ENCODE data around the gene GSTM4. TPM values are rescaled to one million over a fixed set of nuclear protein-coding genes. Genes with fewer than 3 reads are reported as not detected.
A peak's percentile ranks its signal among the peaks of the same experiment; 100 is the strongest.

Gene GSTM4
- polyA plus RNA-seq, 3 donors = 57.8 to 63.2 (median 62.2) TPM

DNA sequence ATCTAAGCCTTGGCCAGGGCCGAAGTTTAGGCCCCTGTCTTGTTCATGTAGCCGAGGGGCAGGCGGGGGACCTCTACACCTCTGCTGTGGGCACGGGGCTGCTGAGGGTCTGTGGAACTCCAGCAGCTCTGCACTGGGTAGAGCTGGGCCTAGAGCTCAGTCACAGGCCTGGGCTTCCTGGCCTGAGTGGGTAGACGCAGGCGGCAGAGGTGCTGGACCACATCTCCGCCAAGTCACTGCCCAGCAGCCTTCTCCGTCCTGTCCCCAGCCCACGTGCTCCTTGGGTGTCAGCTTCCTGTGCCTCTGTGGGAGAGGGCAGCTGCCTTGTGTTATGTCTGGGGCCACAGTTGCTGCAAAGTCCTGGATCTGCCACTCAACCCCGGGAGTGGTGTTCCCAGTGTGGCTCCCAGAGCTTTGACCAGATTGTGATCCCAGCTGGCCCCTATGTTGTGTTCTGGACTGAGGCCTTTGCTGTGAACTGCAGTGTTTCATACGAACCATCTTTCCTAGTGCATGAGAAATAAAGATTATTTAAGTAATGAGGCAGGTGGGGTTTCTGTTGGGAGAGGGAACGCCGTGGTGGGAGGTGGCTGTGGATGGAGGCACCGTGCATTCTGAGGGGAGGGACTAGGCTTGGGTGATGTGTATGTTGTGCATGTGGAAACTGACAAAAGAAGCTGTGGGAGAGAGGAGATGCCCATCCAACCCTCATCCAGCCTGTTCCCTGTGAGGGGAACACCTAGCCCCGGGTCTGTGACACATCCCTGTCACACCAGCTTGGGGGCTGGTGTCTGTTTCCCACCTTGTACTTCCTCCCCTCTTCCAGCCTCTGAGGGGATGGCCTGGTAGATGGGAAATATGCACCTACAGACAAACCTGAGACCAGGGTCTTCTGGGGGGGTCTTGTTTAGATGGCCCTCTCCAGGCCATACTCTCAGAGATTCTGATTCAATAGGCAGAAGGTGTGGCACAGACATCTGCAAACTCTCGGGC is 24.1 kb upstream of the GSTM4 start:
- no peak for DNase-seq (ENCODE audit: extremely low read depth in 1 of 11, low read depth in 9 of 11, low spot score in 4 of 11)

DNA sequence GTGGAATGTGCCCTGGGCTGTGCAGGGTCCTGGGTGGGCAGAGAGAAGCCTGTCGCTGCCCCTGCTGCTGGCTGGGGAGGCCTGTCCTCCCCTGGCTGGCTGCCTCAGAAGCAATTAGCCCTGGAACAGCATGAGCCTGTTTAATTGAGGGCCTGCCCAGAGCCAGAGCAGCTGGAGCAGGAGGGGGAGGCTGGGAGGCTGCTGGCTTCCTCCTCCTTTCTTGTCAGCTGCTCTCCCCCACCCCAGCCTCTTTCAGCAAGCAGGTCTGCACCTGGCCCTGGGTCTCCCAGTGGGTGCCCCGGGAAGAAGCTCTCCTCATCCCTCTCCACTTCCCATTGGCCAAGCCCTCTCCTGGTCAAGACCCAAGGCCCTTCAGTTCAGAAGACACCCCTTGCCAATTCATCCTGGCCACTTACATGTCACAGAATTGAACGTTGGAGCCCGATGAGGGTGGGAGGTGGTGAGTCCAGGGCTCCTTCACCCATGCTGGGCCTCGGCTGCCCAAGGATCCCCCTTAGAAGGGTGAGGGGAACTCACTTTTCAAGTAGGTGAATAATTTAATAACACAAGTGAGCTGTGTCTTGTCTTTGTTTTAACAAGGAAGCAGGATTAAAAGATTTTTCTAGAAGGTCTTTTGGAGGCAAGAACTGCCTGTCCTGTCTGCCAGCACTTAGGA is 23.1 kb upstream of the GSTM4 start:
- no peak for DNase-seq (ENCODE audit: extremely low read depth in 1 of 11, low read depth in 9 of 11, low spot score in 4 of 11)

DNA sequence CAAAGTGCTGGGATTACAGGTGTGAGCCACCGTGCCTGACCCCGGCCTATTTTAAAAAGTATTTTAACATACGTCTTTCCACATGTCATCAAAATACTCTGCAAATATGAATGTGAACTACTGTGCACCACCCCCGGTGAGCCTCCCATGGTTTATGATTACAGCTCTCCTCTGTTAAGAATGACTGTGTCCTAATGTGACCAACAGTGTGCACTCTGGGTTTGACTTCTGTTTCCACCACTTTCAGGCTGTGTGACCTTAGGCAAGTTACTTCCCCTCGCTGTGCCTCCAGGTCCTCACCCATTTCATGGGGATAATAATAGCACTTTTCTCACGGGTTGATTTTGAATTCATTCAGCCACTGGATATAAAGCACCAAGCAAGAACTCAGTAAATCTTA is 21.6 kb upstream of the GSTM4 start:
- no peak for DNase-seq (ENCODE audit: extremely low read depth in 1 of 11, low read depth in 9 of 11, low spot score in 4 of 11)

DNA sequence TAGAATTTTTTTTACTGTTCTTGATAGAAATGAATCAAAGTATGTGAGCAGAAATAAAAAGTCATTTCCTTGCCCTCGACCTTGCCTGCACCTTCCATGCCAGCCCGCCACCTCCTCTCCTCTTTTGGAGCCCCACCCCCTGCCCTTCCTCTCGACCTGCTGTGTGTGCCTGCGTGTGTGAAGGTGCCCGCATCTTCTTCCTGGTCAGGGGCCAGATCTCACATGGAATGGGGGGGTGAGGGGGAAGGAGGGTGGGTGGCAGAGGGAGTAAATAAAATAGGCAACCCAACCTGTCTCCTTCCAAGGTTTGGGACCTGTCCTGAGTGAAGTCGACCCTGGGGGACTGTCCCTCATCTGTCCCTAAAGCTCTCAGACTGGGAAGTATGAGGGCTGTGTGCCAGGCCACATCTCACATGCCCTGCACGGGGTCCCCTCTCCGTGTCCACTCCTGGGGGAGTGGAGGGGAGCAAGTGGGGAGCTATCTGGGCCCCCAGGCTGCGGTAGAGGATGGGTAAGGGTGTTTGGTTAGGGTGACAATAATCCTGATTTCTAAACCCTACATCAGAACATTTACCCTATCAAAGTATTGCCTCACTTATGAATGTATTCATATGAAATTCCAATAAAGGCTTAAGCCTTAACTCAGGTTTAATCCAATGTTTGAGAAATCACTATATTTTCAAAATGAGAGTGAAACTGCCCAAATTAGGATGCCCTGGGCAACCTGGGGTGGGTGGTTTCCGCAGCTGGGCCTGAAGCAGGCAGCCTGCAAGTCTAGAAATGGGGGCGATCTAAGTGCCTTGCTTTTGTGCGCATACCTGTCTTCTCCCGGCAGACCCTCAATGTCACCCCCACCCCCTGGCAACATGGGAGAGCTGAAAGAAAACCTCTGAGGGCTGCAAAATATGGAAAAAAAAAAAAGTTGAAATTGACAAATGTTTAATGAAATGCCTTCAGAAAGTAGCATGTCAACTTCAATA is 20.8 kb upstream of the GSTM4 start:
- no peak for DNase-seq (ENCODE audit: extremely low read depth in 1 of 11, low read depth in 9 of 11, low spot score in 4 of 11)

DNA sequence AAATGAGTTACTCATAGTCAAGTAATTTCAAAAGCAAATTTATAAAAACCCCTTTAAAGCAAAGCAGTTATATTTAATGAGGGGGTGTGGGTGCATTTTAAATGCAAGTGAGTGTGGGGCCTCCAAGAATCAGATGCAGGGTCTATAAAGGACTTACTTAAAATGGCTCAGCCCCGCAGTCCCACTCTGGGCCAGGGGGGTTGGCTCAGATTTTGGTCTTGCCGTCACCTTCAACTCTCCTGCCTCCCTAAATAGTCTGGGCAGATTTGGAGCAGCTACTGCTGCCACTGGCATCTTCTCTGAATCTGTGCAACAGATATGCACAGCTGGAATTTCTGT is 20.1 kb upstream of the GSTM4 start:
- no peak for DNase-seq (ENCODE audit: extremely low read depth in 1 of 11, low read depth in 9 of 11, low spot score in 4 of 11)

DNA sequence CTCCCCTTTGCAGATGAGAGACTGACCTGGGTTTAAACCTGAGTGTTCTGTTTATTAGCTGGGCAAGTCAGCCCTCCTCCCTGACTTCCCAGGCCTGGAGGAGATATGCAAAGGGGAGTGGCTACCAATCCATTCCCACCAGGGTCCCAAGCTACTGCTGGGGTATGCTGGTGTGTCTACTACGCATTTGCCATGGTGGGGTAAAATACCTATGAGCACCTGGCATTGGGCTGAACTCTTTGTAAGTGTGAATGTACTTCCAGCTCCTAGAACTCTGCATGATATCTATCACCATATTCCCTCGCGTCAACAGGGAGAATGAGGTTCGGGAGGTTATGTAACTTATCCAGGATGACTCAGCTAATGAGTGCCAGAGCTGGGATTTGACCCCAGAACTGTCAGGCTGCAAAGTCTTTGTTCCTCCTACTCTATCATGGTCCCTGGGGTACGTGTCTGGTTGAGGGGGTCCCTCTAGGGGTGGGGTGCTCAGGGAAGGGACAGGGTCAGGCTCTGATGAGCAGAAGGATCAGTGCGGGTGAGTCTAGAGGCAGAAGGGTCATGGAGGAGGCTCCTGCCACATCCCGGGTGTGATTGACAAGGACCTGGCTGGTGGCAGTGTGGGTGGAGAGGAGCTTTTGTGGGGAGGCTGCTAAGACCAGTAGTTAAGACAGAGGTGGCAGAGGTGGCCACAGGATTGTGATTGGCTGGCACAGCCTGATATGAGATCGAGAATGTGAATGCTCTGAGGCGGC is 19.5 kb upstream of the GSTM4 start:
- DNase-seq (ENCODE audit: extremely low read depth in 1 of 11, low read depth in 9 of 11, low spot score in 4 of 11) = no peak

DNA sequence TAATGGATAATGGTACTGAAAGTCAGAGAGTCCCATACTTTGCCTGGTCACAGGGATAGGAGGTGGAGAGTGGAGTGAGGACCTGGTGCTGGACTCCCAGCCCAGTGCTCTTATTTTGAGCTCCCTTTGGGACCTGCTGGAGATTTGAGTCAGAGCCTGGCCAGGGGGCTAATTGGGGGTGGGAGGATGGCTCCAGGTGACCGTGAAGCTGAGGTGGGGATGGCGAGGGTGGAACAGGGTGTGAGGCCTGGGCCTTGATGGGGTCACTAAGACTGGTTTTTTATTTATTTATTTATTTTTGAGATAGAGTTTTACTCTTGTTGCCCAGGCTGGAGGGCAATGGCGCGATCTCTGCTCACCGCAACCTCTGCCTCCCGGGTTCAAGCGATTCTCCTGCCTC is 18.5 kb upstream of the GSTM4 start:
- DNase-seq (ENCODE audit: extremely low read depth in 1 of 11, low read depth in 9 of 11, low spot score in 4 of 11) = no peak

DNA sequence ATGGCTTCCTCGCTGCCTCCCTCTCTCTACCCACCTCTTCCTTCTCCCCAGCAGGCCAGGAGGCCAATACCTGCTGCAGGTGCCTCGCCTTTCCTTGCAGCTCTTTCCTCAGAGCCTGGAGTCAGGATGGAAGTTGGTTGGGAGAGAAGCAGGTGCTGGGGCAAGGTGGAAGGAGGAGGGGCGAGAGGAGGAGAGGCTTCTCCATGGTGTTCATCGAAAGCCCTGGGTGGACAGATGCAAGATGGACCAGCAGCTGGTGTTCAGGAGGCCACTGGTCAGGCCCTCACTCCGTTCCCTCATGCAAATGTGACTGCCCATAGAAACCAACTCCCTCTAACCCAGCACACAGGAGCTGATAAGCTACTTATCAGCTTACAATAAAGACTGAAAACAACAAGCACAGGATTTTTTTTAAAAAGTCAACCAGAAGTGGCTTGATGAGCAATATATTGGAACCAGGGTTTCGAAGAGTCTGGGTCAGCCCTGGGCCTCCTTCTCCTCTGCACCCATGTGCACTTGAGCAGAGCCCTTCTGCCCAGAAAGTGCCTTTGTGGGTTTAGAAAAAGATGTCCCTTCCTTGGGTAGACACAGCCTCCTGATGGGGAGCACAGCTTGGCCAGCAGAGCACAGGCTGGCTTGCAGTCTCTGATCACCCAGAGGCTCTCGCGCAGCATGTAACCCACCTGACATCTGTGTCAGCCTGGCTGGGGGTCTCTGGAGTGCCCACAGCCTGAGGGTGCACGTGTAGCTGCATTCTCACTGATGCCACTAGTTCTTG is 16.6 kb upstream of the GSTM4 start:
- no peak for DNase-seq (ENCODE audit: extremely low read depth in 1 of 11, low read depth in 9 of 11, low spot score in 4 of 11)

DNA sequence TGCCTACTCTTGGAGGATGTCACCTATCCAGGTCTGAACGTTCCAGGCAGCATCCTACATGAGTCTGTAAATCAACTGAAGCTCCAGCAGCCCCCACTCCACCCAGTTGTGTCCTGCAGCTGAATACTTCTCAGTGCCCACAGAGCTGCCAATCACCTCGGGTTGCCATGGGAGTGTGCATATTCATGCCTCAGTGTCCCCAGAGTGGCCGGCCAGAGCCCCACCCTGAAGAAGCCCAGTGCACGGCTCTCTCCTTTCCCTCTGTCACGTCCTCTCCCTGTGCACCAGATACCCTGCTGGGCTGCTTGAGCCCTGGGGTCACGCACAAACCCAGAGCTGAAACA is 16.1 kb upstream of the GSTM4 start:
- no peak for DNase-seq (ENCODE audit: extremely low read depth in 1 of 11, low read depth in 9 of 11, low spot score in 4 of 11)

DNA sequence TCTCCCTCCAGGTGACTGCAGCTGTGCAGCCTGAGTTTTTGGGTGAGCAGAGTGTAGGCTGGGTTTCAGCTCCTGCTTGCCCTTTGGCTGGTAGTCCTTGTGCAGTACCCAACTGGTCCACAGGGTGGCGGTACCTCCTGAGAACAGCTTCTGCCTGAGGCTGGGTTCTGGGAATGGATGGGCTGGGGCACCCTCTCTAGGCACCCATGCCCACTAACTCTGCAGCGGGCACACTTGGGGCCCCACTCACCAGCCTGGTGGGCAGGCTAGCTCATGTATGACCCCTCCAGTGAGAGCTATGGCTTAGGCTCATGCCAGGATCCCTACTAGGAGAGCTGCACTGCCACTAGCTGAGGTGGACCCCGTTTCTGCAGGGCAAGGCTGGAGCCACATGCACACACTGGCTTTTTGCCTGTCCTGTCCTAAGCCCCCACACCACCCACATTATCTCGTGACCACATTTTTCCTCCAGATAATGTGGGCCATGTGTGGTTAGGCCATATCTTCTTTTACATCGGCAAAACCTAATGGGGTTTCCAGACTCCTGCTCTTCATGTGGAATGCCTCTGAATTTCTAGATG is 15.5 kb upstream of the GSTM4 start:
- DNase-seq (ENCODE audit: extremely low read depth in 1 of 11, low read depth in 9 of 11, low spot score in 4 of 11) = peak in 1 of 11 donors; percentile 45

DNA sequence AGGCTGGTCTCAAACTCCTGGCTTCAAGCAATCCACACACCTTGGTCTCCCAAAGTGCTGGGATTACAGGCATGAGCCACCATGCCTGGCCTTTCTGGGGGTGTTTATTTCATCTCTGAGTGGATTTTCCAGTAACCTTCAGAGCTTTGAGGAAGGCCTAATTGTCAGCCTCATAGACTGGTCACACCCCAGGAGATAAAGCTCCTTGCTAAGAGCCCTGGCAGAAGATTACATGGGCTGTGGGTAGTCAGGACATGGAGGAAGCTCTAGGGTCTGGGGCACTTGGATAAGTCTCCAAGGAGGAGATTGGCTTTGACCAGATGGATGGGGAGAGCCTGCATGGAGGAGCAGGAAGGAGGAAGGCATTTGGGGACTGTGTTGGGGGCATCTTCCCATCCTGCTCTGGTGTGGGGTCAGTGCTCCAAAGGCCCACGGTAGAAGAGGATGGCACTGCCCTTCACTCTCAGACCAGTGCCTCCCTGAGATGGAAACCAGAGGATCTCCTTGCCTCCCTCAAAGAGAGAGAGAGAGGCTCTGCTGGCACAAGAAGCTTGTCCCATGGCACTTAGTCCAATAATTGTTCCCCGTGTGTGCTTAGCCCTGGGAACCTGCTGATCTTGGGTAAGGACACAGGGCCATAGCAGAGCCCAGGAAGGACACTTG is 14.7 kb upstream of the GSTM4 start:
- no peak for DNase-seq (ENCODE audit: extremely low read depth in 1 of 11, low read depth in 9 of 11, low spot score in 4 of 11)

DNA sequence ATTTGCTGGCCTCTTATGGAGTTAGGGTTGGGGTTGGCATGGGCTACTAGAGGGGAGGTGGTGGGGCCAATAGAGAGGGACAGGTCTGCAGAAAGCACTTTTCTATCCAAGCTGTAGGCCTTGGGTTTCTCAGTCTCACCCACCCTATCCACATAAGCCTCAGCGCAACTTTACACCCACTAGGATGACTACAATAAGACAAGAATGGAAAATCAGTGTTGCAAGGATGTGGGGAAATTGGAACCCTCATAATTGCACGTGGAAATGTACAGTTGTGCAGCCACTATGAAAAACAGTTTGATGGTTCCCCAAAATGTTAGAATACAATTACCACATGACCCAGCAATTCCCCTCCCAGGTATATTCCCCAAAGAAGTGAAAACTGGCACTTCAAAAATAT is 14.0 kb upstream of the GSTM4 start:
- DNase-seq (ENCODE audit: extremely low read depth in 1 of 11, low read depth in 9 of 11, low spot score in 4 of 11) = no peak

DNA sequence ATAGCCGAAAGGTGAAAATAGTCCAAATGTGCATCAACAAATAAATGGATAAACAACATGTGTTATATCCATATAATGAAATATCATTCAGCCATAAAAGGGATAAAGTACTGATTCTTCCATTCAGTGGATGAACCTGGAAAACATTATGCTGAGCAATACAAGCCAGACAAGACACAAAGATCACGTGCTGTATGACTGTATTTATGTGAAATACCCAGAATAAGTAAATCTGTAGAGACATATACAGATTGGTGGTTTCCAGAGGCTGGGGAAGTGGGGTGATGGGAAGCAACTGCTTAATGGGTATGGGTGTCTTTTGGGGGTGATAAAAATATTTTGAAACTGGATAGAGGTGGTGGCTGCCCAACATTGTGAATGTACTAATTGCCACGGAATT is 13.3 kb upstream of the GSTM4 start:
- no peak for DNase-seq (ENCODE audit: extremely low read depth in 1 of 11, low read depth in 9 of 11, low spot score in 4 of 11)

DNA sequence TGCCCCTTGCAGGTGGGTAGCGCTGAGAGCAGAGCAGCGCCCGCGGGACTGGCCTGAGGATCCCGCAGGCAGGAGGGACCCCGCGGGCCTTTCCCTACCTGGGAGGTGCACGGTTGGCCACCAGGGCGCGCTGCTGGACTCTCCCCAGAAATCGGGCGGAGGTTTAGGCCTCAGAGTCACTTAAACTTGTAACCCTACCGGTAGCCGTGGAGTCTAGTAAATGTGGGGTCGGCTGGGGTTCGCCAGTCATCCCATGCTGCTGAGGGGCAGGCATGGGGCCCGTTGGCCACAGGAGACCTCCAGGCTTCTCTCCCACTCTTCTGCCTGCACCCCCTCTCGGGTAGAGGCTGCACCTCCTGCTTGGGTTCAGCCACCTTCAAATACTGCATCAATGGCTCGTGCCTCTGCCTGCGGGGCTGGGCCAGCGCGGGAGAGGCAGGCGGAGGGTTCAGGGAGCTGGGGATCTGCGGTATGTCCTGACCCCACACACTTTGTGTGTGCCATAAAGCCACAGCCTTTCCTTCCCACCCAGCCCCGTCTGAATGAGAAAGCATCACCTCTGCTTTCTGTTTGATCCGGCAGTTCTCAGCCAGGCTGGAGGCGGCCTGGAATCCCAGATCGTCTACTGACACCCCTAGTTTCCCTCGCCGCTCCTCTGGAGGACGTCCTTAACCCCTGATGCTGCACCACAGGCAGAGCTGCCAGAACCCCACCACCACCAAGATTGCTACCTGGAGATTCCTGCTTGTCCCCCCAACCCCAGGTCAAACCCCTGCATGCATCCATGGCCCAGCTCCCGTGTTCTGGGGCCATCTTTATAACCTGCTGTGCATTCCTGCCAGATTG is 12.3 kb upstream of the GSTM4 start:
- peak in 2 of 11 donors; percentile 62 to 74 for DNase-seq (ENCODE audit: extremely low read depth in 1 of 11, low read depth in 9 of 11, low spot score in 4 of 11)

DNA sequence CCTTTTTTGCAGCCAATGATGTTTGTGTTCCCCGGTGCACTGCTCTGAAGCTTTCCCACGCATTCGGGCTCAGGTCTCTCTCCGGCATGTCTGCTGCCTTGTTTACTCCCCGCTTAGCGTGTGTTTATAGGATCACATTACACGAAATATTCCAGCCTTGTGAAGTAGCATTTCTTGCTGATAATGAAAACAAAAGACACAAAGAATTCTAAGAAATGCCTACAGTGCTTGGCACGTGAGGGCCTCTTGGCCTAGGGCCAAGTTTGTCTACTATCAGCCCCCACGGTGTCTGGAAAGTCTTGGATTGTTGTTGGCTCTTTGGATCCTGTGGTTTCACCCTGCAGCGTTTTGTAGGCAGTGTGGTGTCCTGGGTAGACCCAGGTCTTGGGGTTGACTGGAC is 11.2 kb upstream of the GSTM4 start:
- no peak for DNase-seq (ENCODE audit: extremely low read depth in 1 of 11, low read depth in 9 of 11, low spot score in 4 of 11)

DNA sequence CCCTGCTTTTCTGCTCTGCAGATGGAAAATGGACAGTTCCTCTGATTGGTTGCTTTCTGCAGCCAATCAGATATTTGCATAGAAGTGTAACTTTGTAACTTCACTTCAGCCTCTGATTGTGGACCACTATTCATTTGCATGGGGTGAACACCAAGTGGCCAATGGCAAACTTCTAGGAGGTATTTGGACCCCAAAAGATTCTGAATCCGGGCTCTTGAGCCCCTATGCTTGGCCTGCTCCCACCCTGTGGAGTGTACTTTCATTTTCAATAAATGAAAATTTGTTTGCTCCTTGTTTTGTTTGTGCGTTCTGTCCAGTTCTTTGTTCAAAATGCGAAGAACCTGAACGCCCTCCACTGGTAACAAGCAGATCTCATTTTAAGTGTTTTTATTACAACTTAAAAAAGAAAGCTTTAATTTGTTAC is 6.4 kb upstream of the GSTM4 start:
- DNase-seq (ENCODE audit: extremely low read depth in 1 of 11, low read depth in 9 of 11, low spot score in 4 of 11) = peak in 2 of 11 donors; percentile 34 to 38
